Stimulated activated CD8-positive, alpha-beta memory T cell treated with anti-CD3 and anti-CD28 coated beads, Interleukin-2, amount 100 ng/mL, for 1 hour (primary cell): ENCODE data around the gene PPFIA1.

ENCODE experiments used
- DNase-seq, 2 donors: peaks; one replicate each; pipeline ENCODE4 v3.0.0-alpha.2; 2020; ENCODE audit warnings: low read depth in 2 of 2

Gene PPFIA1

GRCh38 chr11:70270104-70270876 is at the start of gene PPFIA1:
Gene PPFIA1 (plus strand): TSS chr11:70270690. CDS start chr11:70272173, 1,483 bp downstream.
- peak; percentile 87 to 92 for DNase-seq

GRCh38 chr11:70220920-70221319 is 49.6 kb upstream of the PPFIA1 start:
- no peak for DNase-seq

- DNase-seq = no peak
Measured at GRCh38 chr11:70225681-70226177, 44.8 kb upstream of the PPFIA1 start.

GRCh38 chr11:70226183-70226582 is 44.3 kb upstream of the PPFIA1 start:
- DNase-seq = no peak

- DNase-seq = no peak
Measured at GRCh38 chr11:70226967-70227366, 43.5 kb upstream of the PPFIA1 start.

- DNase-seq = no peak
Measured at GRCh38 chr11:70229737-70230136, 40.8 kb upstream of the PPFIA1 start.

- DNase-seq = no peak
Measured at GRCh38 chr11:70230151-70230839, 40.2 kb upstream of the PPFIA1 start.

GRCh38 chr11:70230840-70231710 is 39.4 kb upstream of the PPFIA1 start:
- DNase-seq = no peak

- no peak for DNase-seq
Measured at GRCh38 chr11:70233034-70233433, 37.5 kb upstream of the PPFIA1 start.

GRCh38 chr11:70233511-70233934 is 37.0 kb upstream of the PPFIA1 start:
- DNase-seq = no peak

- DNase-seq = no peak
Measured at GRCh38 chr11:70233962-70234361, 36.5 kb upstream of the PPFIA1 start.

- DNase-seq = no peak
Measured at GRCh38 chr11:70240337-70240736, 30.2 kb upstream of the PPFIA1 start.

GRCh38 chr11:70241709-70242108 is 28.8 kb upstream of the PPFIA1 start:
- no peak for DNase-seq

GRCh38 chr11:70242885-70243284 is 27.6 kb upstream of the PPFIA1 start:
- no peak for DNase-seq

GRCh38 chr11:70243912-70244652 is 26.4 kb upstream of the PPFIA1 start:
- no peak for DNase-seq

GRCh38 chr11:70244698-70245097 is 25.8 kb upstream of the PPFIA1 start:
- no peak for DNase-seq

- no peak for DNase-seq
Measured at GRCh38 chr11:70246196-70246595, 24.3 kb upstream of the PPFIA1 start.

- DNase-seq = no peak
Measured at GRCh38 chr11:70247042-70247709, 23.3 kb upstream of the PPFIA1 start.

GRCh38 chr11:70247710-70248072 is 22.8 kb upstream of the PPFIA1 start:
- no peak for DNase-seq

GRCh38 chr11:70250876-70251658 is 19.4 kb upstream of the PPFIA1 start:
- no peak for DNase-seq
